ENCODE results near the gene PDE4C.

The PDE4C gene

DNA sequence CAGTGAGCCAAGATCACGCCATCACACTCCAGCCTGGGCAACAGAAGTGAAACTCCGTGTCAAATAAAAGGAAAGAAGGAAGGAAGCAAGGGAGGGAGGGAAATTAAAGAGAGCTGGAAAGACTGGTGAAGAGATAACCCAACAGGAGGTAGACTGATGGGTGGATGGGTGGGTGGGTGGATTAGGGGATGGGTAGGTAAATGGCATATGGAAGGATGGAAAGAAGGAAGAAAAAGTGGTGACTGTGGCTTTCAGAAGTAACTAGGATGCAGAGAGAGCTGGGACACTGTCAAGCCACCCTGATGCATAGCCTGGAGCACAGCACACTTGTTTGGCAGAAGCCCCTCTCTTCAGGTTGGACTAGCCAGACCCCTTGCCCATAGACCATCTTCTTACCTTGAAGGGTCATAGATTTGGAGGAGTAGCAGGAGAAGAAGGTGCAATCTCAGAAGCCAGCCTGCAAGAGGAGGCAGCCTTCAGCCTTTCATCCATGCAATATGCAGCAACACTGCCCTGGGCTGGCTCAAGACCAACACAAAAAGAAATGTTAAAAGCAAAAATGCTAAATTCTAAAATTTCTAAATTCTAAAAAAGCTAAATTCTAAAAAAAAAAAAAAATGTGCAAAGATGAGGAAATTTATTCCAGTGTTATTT, 43.0 kb upstream of the PDE4C start:
- H3K4me3 ChIP-seq (ENCODE audit: low read length), result no peak overlapping the region
- DNase-seq (ENCODE audit: low read depth), result no peak
- TF ChIP-seq, protein P1, sequence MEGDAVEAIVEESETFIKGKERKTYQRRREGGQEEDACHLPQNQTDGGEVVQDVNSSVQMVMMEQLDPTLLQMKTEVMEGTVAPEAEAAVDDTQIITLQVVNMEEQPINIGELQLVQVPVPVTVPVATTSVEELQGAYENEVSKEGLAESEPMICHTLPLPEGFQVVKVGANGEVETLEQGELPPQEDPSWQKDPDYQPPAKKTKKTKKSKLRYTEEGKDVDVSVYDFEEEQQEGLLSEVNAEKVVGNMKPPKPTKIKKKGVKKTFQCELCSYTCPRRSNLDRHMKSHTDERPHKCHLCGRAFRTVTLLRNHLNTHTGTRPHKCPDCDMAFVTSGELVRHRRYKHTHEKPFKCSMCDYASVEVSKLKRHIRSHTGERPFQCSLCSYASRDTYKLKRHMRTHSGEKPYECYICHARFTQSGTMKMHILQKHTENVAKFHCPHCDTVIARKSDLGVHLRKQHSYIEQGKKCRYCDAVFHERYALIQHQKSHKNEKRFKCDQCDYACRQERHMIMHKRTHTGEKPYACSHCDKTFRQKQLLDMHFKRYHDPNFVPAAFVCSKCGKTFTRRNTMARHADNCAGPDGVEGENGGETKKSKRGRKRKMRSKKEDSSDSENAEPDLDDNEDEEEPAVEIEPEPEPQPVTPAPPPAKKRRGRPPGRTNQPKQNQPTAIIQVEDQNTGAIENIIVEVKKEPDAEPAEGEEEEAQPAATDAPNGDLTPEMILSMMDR (IDR thresholded peaks at IDR 0.05; ENCODE audit: insufficient read depth, low read depth, low read length, missing control alignments), result no peak

DNA sequence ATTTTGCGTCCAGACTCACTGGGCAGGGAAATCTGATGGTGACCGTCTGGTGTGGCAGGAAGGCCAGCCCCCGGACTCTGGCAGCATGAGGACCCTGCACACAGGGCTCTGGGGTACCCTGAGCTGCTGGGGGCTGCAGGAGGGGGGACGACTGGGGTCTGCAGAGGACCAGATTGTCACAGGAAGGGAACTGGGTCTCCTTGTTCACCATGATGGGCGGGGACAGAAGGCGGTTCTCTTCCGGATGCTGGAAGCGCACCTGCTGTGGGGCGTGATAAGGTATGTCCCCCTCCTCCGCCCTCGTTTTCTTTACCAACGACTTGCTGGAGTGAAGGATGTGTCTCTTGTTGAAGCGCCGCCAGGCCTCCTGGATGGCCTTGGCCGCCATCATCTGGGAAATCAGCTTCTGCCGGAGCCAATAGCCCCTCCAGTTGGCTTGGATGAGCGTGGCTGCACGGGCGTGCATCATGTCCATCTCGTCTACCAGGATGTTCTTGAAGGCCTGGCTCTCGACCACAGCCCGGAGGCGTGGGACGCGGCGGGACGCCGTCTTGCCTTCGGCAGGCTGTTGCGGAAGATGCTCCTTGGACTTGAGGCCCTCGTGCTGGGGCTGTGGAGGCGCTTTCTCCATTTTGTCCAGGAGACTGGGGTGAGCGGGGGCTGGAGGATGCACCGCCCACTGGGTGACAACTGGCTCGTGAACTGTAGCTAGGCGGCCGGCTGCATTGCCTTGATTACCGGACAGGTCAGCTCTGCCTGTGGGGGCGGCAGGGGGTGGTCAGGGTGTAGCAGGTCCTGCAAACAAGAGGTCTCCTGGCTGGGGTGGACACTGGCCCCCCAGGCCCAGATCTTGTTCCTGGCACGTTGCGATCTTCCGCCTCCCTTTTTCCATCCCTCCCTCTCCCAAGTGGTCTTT, 40.8 kb upstream of the PDE4C start:
- TF ChIP-seq, protein P1 (IDR thresholded peaks at IDR 0.05; ENCODE audit: insufficient read depth, low read depth, low read length, missing control alignments), result no peak
- no peak for DNase-seq (ENCODE audit: low read depth)
- H3K4me3 ChIP-seq (ENCODE audit: low read length), result no peak overlapping the region

DNA sequence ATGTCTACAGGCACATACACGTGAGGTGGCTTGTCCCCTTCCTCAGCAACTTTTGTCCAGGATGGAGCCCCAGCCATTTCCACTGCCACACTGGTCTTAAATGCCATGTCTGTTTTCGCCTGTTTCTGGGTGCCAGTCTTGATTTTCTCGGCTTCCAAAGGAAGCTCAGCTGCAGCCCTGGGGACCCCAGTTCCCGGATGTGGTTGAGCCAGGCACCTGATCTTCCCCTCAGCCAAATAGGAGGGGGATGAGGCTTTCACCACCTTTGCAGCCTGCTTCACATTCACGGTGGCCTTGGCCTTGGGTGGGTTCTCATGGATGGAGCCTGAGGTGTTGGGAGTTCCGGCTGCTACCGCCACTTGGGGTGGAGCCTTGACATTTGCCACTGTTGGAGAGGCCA, 39.3 kb upstream of the PDE4C start:
- DNase-seq (ENCODE audit: low read depth), result no peak
- no peak overlapping the region for H3K4me3 ChIP-seq (ENCODE audit: low read length)
- TF ChIP-seq, protein P1 (IDR thresholded peaks at IDR 0.05; ENCODE audit: insufficient read depth, low read depth, low read length, missing control alignments), result no peak

DNA sequence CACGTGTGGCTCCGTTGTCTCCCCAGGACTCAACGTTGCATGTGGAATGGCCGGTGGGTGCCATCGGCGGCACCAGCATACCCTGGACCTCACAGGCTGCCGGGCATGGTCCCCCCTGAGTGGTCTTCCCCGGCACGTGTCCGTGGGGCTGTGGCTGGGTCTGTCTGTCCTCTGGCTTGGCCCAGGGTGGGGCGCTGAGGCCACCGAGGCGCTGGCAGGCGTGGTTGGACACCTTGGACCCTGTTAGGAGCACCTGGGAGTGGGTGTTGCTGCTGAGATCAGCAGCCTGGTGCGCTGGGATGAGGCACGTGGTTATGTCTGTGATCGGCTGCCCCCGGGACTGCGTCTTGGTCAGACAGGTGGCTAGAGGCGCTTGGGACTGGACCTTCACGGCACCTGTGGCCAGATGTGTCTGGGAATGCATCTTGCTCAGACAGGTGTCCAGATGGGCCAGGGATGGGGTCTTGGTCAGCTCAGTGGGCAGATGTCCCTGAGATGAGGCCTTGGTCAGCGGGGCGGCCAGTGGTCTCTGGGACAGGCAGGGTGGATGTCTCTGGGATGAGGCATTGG, 38.8 kb upstream of the PDE4C start:
- DNase-seq (ENCODE audit: low read depth), result no peak
- TF ChIP-seq, protein P1 (IDR thresholded peaks at IDR 0.05; ENCODE audit: insufficient read depth, low read depth, low read length, missing control alignments), result no peak

DNA sequence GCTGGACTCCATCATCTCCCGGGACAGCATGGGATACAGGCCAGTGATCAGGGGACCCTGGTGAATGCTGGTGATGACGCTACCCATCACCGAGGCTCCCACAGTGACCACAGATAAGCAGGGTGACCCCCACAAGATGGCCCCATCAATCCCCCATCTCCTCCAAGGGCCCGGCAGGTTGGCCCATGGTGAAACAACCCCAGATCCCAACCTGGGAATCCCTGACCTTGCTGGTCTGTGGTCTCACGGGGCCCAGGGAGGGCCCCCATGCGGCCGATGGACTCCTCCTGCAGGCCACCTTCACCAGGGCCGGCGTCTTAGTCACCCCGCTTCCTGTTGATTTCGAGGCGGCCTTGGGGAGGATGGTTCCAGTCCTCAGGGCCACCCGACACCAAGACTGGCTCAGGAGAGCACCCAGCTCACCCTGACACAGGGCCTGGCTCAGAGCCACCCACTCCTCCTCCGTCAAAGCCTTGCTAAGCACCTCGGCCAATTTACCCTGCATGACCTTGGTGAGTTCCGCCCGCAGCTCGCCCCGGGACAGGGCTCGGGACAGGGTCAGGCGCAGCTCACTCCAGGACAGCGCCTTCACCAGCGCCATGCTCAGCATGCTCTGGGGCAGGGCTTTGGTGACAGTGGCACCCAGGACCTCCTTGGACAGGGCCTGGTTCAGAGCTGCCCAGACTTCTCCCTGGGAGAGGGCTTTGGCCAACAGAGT, 38.1 kb upstream of the PDE4C start:
- no peak for DNase-seq (ENCODE audit: low read depth)
- TF ChIP-seq, protein P1 (IDR thresholded peaks at IDR 0.05; ENCODE audit: insufficient read depth, low read depth, low read length, missing control alignments), result no peak
- H3K4me3 ChIP-seq (ENCODE audit: low read length), result no peak overlapping the region

More for the DNA sequence above, 38.8 kb upstream of the PDE4C start:
- H3K4me3 ChIP-seq (ENCODE audit: low read length), result no peak overlapping the region

DNA sequence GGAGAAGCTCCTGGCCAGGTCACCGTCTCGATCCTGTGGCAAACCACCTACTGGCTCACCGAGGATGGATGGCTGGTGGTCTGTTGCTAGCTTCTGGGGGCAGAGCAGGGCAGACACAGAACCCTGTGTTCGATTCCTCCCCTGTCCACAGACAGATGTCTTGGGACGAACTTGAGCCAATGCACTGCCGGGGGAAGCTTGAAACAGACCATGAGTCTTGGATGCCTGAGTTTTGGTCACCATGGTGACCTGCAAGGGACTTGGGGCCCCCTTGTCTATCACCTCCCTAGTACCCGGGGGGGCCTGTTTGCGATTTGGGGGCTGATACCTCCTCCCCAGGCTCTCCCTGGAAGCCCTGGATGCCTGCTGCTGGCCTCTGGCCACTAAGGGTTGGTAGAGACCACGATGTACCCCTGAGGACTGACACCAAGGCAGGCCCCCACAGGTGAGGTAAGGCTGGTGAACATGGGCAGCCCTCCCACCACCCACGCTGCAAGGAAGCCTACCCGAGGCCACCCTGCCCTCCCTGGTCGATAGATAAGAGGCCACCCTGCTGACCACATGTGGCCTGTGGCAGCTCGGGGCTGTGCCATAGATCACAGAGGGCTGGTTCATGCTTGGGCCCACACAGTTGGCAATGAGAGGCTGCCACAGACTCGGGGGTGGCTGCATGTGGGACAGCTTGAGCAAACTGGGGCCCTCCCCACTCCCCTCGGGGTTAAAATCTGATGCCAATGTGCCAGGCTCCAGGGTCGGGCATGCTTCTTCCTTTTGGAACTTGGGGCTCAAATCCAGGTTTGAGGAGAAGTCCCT, 37.3 kb upstream of the PDE4C start:
- no peak overlapping the region for H3K4me3 ChIP-seq (ENCODE audit: low read length)
- TF ChIP-seq, protein P1 (IDR thresholded peaks at IDR 0.05; ENCODE audit: insufficient read depth, low read depth, low read length, missing control alignments), result no peak
- no peak for DNase-seq (ENCODE audit: low read depth)
